Measurements from ENCODE around the gene NOTCH2NLA. TPM values are rescaled to one million over a fixed set of nuclear protein-coding genes. Genes with fewer than 3 reads are reported as not detected.

Gene NOTCH2NLA
- total RNA-seq, 1 experiment from 2014 or later: 1.9 TPM

Other genes with a start within 250 kb of the NOTCH2NLA start
- 130 and 269 TPM in 2 replicates for gene TXNIP, start 232.4 kb downstream of the NOTCH2NLA start, total RNA-seq (2014; rRNA removed; shearing (Covaris generic); ENCODE audit: low replicate concordance)
- gene HJV, start 207.3 kb downstream of the NOTCH2NLA start, total RNA-seq (2014; rRNA removed; shearing (Covaris generic); ENCODE audit: low replicate concordance): not detected in 2 replicates
- under 0.01 and 0.15 TPM in 2 replicates for gene NBPF10, start 84.2 kb downstream of the NOTCH2NLA start, total RNA-seq (2014; rRNA removed; shearing (Covaris generic); ENCODE audit: low replicate concordance)